ENCODE results near the gene SYTL3. TPM values are rescaled to one million over a fixed set of nuclear protein-coding genes. Genes with fewer than 3 reads are reported as not detected.

The SYTL3 gene
- total and polyA plus RNA-seq, 7 donors, result 1.6 to 6.9 (median 3.3) TPM

- DNase-seq, result no peak
- WGBS, 2 donors, result 90 to 94% methylated on average over 7 of the region's 7 CpGs
- Histone ChIP-seq H3K36me3 (peaks cover 0 to 60% (median 18%) of the 10 kb centered on the region in 4 donors), H3K9me3 (no peaks in the 10 kb centered on the region), H3K27ac (no peak overlapping the region), H3K4me3 (no peak overlapping the region), H3K27me3 (no peaks in the 10 kb centered on the region), H3K4me1 (peaks cover 0 to 22% (median 14%) of the 10 kb centered on the region in 4 donors)
- intact Hi-C loops (cut with DNase I), result no loop called here
- TF ChIP-seq CTCF (IDR thresholded peaks at IDR 0.05), result no peak
- no peak for TF ChIP-seq POLR2AphosphoS5 (IDR thresholded peaks at IDR 0.05)
- no peak for TF ChIP-seq EP300 (IDR thresholded peaks at IDR 0.05)
- no peak for TF ChIP-seq POLR2A (IDR thresholded peaks at IDR 0.05)
These were observed 14.3 kb upstream of the SYTL3 start for GRCh38 chr6:158635427-158636073.

DNA sequence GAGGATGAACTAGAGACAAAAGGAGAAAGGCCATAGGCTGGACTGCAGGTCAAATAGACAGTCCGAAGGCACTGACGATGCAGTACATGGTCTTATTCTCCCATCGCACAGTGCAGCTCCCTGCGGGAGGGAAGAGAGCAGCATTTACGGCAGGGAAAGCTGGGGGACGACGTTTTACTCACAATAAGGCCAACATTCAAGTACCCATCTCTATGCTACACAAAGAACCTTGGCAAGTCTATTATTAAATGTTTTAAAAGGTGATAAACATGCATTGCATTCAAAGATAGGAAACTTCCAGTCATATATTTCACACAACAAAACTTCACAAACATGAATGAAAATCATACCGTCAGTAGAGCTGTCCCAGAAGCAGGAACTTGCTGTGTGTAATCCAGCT is 13.1 kb upstream of the SYTL3 start:
- DNase-seq, result no peak
- no peak overlapping the region for H3K27ac ChIP-seq
- H3K9me3 ChIP-seq, result no peaks in the 10 kb centered on the region
- H3K27me3 ChIP-seq, result no peaks in the 10 kb centered on the region
- H3K4me1 ChIP-seq, result peaks cover 0 to 22% (median 11%) of the 10 kb centered on the region in 4 donors
- no peak overlapping the region for H3K4me3 ChIP-seq
- WGBS, 2 donors, result 91 to 93% methylated on average over 8 of the region's 8 CpGs
- H3K36me3 ChIP-seq, result peaks cover 0 to 60% (median 18%) of the 10 kb centered on the region in 4 donors
- intact Hi-C loops (cut with DNase I), result no loop called here
- TF ChIP-seq POLR2AphosphoS5 (IDR thresholded peaks at IDR 0.05) (no peak), POLR2A (IDR thresholded peaks at IDR 0.05) (no peak), CTCF (IDR thresholded peaks at IDR 0.05) (no peak), EP300 (IDR thresholded peaks at IDR 0.05) (no peak)

DNA sequence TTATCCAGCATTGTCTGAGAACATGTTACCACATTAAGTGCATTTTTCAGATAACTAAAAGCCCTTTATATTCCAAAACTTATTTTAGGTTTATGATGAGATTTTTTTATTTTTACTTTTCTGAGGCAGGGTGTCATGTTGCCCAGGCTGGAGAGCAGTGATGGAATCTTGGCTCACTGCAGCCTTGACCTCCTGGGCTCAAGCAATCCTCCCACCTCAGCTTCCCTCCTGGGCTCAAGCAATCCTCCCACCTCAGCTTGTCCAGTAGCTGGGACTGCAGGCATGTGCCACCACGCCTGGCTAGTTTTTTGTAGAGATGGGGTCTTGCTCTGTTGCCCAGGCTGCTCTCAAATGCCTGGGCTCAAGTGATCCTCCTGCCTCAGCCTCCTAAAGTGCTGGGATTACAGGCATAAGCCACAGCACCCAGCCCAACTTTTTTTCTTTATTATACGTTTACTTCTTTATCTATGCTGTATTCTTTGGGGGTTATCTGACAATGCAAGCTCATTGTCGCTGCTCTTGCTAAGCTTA is 11.5 kb upstream of the SYTL3 start:
- intact Hi-C loops (cut with DNase I), result no loop called here
- 85 to 91% methylated on average over 3 of the region's 3 CpGs for WGBS, 2 donors
- no peak for DNase-seq
- Histone ChIP-seq H3K27me3 (no peaks in the 10 kb centered on the region), H3K36me3 (peaks cover 0 to 51% (median 17%) of the 10 kb centered on the region in 4 donors), H3K9me3 (no peaks in the 10 kb centered on the region), H3K4me1 (peaks cover 0 to 34% (median 27%) of the 10 kb centered on the region in 4 donors), H3K4me3 (no peak overlapping the region), H3K27ac (no peak overlapping the region)
- no peak for TF ChIP-seq POLR2AphosphoS5 (IDR thresholded peaks at IDR 0.05)
- no peak for TF ChIP-seq CTCF (IDR thresholded peaks at IDR 0.05)
- no peak for TF ChIP-seq EP300 (IDR thresholded peaks at IDR 0.05)
- no peak for TF ChIP-seq POLR2A (IDR thresholded peaks at IDR 0.05)

GRCh38 chr6:158639056-158639455 is 10.8 kb upstream of the SYTL3 start:
- peaks cover 0 to 38% (median 32%) of the 10 kb centered on the region in 4 donors for H3K4me1 ChIP-seq
- H3K9me3 ChIP-seq, result no peaks in the 10 kb centered on the region
- H3K27me3 ChIP-seq, result no peaks in the 10 kb centered on the region
- peak; percentile 32 for DNase-seq
- no peak overlapping the region for H3K4me3 ChIP-seq
- TF ChIP-seq POLR2AphosphoS5 (IDR thresholded peaks at IDR 0.05), result no peak
- TF ChIP-seq EP300 (IDR thresholded peaks at IDR 0.05), result no peak
- no peak for TF ChIP-seq POLR2A (IDR thresholded peaks at IDR 0.05)
- no peak for TF ChIP-seq CTCF (IDR thresholded peaks at IDR 0.05)
- no peak overlapping the region for H3K27ac ChIP-seq
- intact Hi-C loops (cut with DNase I), result no loop called here
- WGBS, 2 donors, result 91% methylated on average over 5 of the region's 5 CpGs
- H3K36me3 ChIP-seq, result peaks cover 0 to 47% (median 17%) of the 10 kb centered on the region in 4 donors
